HUES64 (cell line): ENCODE measurements around the gene KL.

Experiments used
- H3K27ac ChIP-seq: 2 replicates; pipeline ENCODE4 v1.7.0; 2013; ENCODE audit warnings: low read depth, low read length, inconsistent platforms
- H3K27me3 ChIP-seq: 2 replicates; pipeline ENCODE4 v1.6.1; 2013; ENCODE audit warnings: mild to moderate bottlenecking, low read length; ENCODE audit not compliant: insufficient read depth
- H3K36me3 ChIP-seq: 2 replicates; pipeline ENCODE4 v1.6.1; 2013; ENCODE audit warnings: mild to moderate bottlenecking, low read length; ENCODE audit not compliant: insufficient read depth
- H3K4me1 ChIP-seq: 2 replicates; pipeline ENCODE4 v1.6.1; 2013; ENCODE audit warnings: mild to moderate bottlenecking, low read length, moderate library complexity; ENCODE audit not compliant: insufficient read depth
- H3K4me3 ChIP-seq: 2 replicates; pipeline ENCODE4 v1.5.1; 2013; ENCODE audit warnings: mild to moderate bottlenecking, low read length, moderate library complexity
- H3K9ac ChIP-seq: 2 replicates; pipeline ENCODE4 v1.6.1; 2013; ENCODE audit warnings: mild to moderate bottlenecking, low read depth, low read length
- H3K9me3 ChIP-seq: 2 replicates; pipeline ENCODE4 v1.6.1; 2013; ENCODE audit warnings: low read depth, low read length; ENCODE audit not compliant: insufficient read depth
- WGBS: fragments of 150-250, 120-280 bp; methylation state at CpG from one replicate; pipeline ENCODE4 v1.1.7; 2013; ENCODE audit warnings: missing lambda C conversion rate; 5-methylcytosine and 5-hydroxymethylcytosine counted together

Gene KL

DNA sequence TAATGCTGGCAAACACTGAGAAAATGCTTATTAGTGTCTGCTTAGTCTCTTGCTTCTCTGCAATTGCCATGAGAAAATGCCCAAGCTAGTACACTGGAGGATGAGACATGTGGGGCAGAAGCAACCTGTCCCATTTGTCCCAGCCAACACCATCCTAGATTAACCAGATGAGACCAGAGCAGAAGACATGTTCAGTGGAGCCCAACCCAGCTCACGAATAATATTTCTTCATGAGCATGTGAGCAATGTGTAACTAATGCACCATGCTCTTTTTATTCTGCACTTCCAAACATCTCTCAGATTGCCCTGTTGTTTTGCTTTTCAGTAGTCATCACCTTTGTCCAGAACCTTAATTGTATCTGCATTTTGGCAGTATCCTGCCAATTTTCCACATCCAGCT, 21.4 kb downstream of the KL start:
- no peaks in the 10 kb centered on the region for H3K27me3 ChIP-seq
- H3K9me3 ChIP-seq = no peaks in the 10 kb centered on the region
- no peak overlapping the region for H3K27ac ChIP-seq
- WGBS = 92% methylated on average over 1 of the region's 1 CpG
- H3K4me1 ChIP-seq = no peaks in the 10 kb centered on the region; the same call in 1 of the 2 replicates
- H3K9ac ChIP-seq = no peak overlapping the region
- no peak overlapping the region for H3K4me3 ChIP-seq
- H3K36me3 ChIP-seq = no peaks in the 10 kb centered on the region

DNA sequence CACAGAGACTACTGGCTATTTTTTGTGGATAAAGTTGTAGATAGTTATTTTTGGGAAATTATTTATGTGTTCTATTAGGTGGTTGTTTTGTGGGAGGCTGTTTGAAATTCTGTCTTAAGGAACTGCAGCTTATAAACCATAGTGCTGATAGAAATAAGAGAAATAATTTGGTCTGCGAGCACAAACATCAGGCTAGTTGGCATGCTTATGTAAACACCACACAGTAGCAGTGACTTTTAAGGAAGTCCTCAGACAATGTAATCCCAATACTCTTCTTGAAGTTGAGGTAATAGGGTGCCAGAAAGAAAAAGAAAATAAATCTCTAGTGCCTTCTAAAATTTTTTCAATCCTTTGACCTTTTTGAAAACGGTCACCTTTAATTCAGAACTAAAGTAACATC, 23.9 kb downstream of the KL start:
- 82% methylated on average over 1 of the region's 2 CpGs for WGBS
- Histone ChIP-seq H3K4me3 (no peak overlapping the region), H3K9ac (no peak overlapping the region), H3K36me3 (no peaks in the 10 kb centered on the region), H3K4me1 (no peaks in the 10 kb centered on the region), H3K27ac (no peak overlapping the region), H3K9me3 (no peaks in the 10 kb centered on the region), H3K27me3 (no peaks in the 10 kb centered on the region)

DNA sequence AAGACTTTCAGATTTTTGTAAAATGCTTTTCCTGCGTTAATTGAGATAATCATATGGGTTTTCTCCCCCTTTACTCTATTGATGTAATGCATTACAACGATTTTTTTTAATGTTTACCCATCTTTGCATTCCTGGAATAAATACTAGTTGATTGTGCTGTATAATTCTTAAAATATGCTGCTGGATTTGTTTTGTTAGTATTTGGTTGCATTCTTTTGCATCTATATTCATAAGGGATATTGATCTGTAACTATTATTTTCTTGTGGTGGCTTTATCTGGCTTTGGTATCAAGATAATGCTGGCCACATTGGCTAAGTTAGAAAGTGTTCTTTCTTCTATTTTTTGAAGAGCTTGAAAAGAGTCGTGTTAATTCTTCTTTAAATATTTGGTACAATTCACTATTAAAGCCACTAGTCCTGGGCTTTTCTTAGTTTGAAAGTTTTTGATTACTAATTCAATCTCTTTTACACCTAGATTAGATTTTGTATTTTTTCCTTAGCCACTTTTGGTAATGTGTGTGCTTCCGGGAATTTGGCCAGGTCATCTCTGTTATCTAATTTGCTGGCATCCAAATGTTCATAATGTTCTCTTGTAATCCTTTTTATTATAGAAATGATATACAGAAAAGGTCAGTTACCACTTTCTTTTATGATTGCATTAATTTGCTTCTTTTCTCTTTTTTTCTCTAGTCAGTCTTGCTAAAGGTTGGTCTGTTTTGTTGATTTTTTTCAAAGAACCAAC, 29.8 kb downstream of the KL start:
- WGBS = 83% methylated on average over 2 of the region's 4 CpGs
- Histone ChIP-seq H3K27ac (no peak overlapping the region), H3K9me3 (no peaks in the 10 kb centered on the region), H3K9ac (no peak overlapping the region), H3K4me3 (no peak overlapping the region), H3K4me1 (no peaks in the 10 kb centered on the region), H3K36me3 (no peaks in the 10 kb centered on the region), H3K27me3 (no peaks in the 10 kb centered on the region)

DNA sequence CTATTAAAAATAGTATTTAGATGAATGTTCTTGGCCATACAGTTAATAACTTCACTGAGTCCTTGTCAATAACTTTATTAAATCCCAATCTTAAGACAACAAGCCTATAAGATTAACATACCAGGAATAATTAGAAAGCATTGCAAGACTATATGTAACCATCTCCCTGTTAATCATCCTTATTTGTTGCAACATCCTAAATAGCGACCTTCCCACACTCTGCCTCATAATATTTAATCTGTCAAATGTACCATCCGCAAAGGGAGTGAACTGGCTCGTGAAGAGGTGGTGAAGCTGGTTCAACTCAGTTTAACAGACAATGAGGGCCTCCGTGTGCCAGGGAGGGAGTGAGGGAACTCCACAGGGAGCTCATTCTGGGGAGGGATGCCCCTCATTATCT, 33.9 kb downstream of the KL start:
- WGBS = 42% methylated on average over 4 of the region's 4 CpGs
- Histone ChIP-seq H3K9me3 (no peaks in the 10 kb centered on the region), H3K36me3 (no peaks in the 10 kb centered on the region)

DNA sequence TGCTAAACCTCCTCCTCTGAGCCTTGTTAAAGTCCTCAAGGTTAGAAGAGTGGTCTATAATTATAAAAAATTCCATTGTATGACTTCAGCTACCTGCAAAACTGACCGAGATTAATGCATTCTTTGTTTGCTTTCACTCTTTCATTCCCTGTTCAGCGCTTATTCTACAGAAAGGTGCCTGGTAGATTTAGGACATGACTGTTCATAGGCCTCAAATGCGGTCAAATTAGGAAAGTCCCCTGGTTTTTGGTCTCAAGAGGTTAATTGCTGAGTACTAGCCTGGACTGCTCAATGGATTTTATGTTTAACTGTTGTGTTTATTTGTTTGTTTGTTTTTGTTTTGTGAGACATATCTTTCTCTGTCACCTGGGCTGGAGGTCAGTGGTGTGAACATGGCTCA, 35.4 kb downstream of the KL start:
- Histone ChIP-seq H3K4me3 (no peak overlapping the region), H3K4me1 (no peaks in the 10 kb centered on the region), H3K27me3 (no peaks in the 10 kb centered on the region), H3K36me3 (no peaks in the 10 kb centered on the region), H3K27ac (no peak overlapping the region), H3K9me3 (no peaks in the 10 kb centered on the region), H3K9ac (no peak overlapping the region)
- WGBS = 98% methylated on average over 3 of the region's 3 CpGs

More for the DNA sequence above, 33.9 kb downstream of the KL start:
- Histone ChIP-seq H3K4me3 (no peak overlapping the region), H3K9ac (no peak overlapping the region), H3K4me1 (no peaks in the 10 kb centered on the region), H3K27ac (no peak overlapping the region), H3K27me3 (no peaks in the 10 kb centered on the region)

DNA sequence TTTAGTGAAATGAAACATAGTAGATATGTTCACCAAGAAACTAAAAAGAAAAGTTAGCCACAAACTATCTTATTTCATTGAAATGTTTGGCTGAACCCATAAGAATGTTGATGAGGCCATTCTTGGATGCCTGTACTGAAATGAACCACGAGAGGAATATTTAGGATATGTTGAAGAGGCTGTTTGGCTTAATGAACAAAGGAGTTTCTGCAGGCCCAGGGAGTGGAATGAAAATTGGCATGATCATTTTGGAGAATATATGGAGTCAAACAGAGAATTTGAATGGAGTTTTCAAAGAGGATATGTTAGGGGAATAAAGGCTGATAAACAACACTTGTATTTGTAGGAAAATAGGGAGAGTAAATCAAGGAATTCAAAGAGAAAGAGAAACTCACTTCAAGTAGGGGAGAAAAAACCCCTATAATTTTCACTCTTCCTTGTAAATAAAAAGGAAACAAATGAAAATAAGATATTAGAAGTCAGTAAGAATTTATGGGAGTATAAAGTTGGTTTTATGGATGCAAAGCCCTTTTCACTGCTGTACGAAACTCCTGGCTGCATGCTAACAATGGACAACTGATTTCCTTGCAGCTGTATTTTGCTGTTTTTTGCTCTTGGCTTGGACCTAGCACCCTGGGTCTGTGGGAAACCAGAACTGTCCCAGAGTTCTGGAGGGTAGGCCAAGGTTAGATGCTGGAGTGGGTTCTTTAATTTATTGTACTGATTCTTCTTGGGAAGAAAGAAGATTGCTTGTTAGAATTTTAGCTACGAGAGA, 36.5 kb downstream of the KL start:
- no peaks in the 10 kb centered on the region for H3K27me3 ChIP-seq
- WGBS = 90% methylated on average over 2 of the region's 3 CpGs
- H3K27ac ChIP-seq = no peak overlapping the region
- H3K36me3 ChIP-seq = no peaks in the 10 kb centered on the region
- H3K4me3 ChIP-seq = no peak overlapping the region
- H3K9ac ChIP-seq = no peak overlapping the region
- no peaks in the 10 kb centered on the region for H3K9me3 ChIP-seq
- no peaks in the 10 kb centered on the region for H3K4me1 ChIP-seq

DNA sequence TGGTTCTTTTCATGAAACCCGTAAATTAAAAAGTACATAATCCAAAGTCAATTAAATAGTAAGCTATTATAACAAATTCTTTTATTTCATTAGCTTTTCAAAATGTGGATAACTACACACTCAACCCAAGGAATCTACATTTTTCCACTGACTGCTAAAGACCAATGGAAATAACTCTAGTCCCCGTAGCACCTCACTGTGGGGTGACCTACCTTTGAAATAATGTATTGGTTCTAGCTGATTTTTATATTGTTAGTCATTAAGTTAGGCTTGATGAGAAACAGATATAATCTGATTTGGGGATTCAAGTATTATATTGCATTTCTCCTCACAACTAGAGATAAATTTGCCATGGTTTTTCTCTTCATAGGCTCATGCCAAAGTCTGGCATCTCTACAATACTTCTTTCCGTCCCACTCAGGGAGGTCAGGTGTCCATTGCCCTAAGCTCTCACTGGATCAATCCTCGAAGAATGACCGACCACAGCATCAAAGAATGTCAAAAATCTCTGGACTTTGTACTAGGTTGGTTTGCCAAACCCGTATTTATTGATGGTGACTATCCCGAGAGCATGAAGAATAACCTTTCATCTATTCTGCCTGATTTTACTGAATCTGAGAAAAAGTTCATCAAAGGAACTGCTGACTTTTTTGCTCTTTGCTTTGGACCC, 37.3 kb downstream of the KL start:
- 94% methylated on average over 7 of the region's 7 CpGs for WGBS
- Histone ChIP-seq H3K27me3 (no peaks in the 10 kb centered on the region), H3K9me3 (no peaks in the 10 kb centered on the region), H3K4me3 (no peak overlapping the region), H3K36me3 (no peaks in the 10 kb centered on the region), H3K4me1 (no peaks in the 10 kb centered on the region), H3K9ac (no peak overlapping the region), H3K27ac (no peak overlapping the region)

DNA sequence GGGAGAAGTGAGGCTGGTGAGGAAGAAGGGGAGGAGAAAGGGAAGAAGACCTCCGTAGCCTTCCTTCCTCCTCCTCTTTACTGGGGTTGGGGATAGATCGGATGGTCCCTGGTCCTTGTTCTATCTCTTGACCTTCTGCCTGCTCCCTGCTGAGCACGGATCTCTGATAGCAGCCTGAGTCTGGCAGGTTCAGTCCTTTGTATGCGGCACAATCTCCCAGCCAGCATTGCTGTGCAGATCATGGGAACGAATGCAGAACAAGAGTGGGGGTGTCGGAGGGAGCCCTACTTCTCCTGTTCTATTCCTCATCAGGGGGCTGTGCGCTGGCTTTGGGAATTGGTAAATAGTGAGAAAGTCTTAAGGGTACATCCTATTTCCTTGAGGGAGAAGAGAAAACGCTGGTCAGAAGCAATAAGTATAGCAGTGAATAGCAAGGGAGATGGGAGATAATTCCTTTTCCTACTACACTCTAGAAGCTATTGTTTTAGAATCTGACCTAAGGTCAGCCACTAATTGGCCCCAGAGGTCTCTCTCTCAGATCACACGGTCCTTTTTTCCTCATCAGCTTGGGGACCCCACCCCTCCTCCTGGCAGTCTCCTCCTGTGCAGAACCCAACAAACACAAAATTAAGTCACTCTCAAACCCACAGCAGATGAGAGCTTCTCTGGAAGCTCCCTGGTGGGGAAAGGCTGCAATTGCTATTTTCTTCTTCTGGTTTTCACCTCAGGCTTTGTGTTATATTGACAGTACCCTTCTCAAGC, 41.0 kb downstream of the KL start:
- no peak overlapping the region for H3K27ac ChIP-seq

DNA sequence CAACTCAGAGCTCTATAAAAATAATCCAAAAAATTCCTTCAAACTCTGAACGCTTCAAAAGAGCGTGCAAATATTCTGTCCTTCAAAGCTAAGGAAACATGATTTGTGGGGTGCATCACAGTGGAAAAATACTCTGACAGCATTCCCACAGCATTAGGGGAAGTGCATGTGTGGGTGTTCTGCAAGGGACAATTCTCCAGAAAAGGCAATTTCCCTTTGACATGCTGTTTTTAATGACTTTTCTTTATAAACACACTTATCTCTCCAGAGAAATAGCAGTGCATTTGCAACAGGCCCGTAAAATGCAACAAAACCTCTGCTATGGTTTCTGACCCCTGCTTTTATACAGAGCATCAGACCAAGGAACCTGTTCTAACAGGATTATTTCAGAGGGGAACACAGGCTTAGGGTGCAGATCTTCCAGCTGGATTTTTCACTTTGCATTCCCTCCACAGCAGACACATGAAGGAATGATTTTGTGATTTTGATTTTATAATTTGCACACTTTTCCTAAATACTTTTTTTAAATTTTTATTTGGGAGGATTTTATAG, 42.6 kb downstream of the KL start:
- Histone ChIP-seq H3K4me3 (no peak overlapping the region), H3K4me1 (no peaks in the 10 kb centered on the region), H3K36me3 (no peaks in the 10 kb centered on the region), H3K9me3 (no peaks in the 10 kb centered on the region), H3K9ac (no peak overlapping the region), H3K27ac (no peak overlapping the region), H3K27me3 (no peaks in the 10 kb centered on the region)
- WGBS = 95% methylated on average over 3 of the region's 3 CpGs

More for the DNA sequence above, 41.0 kb downstream of the KL start:
- no peaks in the 10 kb centered on the region for H3K36me3 ChIP-seq
- H3K27me3 ChIP-seq = no peaks in the 10 kb centered on the region
- no peaks in the 10 kb centered on the region for H3K9me3 ChIP-seq
- 78% methylated on average over 8 of the region's 9 CpGs for WGBS
- no peak overlapping the region for H3K9ac ChIP-seq
- H3K4me1 ChIP-seq = no peaks in the 10 kb centered on the region
- H3K4me3 ChIP-seq = no peak overlapping the region

DNA sequence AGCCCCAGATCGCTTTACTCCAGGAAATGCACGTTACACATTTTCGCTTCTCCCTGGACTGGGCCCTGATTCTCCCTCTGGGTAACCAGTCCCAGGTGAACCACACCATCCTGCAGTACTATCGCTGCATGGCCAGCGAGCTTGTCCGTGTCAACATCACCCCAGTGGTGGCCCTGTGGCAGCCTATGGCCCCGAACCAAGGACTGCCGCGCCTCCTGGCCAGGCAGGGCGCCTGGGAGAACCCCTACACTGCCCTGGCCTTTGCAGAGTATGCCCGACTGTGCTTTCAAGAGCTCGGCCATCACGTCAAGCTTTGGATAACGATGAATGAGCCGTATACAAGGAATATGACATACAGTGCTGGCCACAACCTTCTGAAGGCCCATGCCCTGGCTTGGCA, 44.6 kb downstream of the KL start:
- Histone ChIP-seq H3K27me3 (no peaks in the 10 kb centered on the region), H3K27ac (no peak overlapping the region), H3K4me1 (no peaks in the 10 kb centered on the region), H3K36me3 (no peaks in the 10 kb centered on the region), H3K9ac (no peak overlapping the region), H3K4me3 (no peak overlapping the region), H3K9me3 (no peaks in the 10 kb centered on the region)
- 91% methylated on average over 15 of the region's 15 CpGs for WGBS
